ENCODE data around the gene PHACTR1.
"Not testable (repeated sequence)": the region's sequence is repeated elsewhere in the genome, so short reads cannot be mapped to it uniquely, and the experiment has no call there.

DNA sequence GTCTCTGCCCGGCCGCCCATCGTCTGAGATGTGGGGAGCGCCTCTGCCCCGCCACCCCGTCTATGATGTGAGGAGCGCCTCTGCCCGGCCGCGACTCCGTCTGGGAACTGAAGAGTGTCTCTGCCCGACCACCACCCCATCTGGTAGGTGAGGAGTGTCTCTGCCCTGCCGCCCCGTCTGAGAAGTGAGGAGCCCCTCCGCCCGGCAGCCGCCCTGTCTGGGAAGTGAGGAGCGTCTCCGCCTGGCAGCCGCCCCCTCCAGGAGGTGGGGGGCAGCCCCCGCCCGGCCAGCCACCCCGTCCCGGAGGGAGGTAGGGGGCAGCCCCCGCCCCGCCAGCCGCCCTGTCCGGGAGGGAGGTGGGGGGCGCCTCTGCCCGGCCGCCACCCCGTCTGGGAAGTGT lies 417.3 kb downstream of the PHACTR1 start:
- TF ChIP-seq POLR2A (IDR thresholded peaks at IDR 0.05; ENCODE audit: low read depth, low read length); POLR2AphosphoS5 (IDR thresholded peaks at IDR 0.05; ENCODE audit: low read depth, low read length); TAF1 (IDR thresholded peaks at IDR 0.05; ENCODE audit: low read depth, low read length); SPI1 (IDR thresholded peaks at IDR 0.05; ENCODE audit: low read depth, low read length); POU2F2 (IDR thresholded peaks at IDR 0.05; ENCODE audit: low read depth, low read length); PAX5 (IDR thresholded peaks at IDR 0.05; ENCODE audit: insufficient read depth, low read length, severe bottlenecking): not testable (repeated sequence)

All from GM12891 (cell line).